Mucosa of descending colon (tissue), 3 donors: ENCODE results near the gene ATP2C2. TPM values are rescaled to one million over a fixed set of nuclear protein-coding genes. Genes with fewer than 3 reads are reported as not detected.
A peak's percentile ranks its signal among the peaks of the same experiment; 100 is the strongest.

Experiments
- ATAC-seq: fragments of 200-7000 bp; cut with Tn5 transposase; one replicate; pipeline ENCODE4 v1.9.1; 2020; ENCODE audit warnings: mild to moderate bottlenecking, moderate library complexity
- DNase-seq, 3 donors: peaks; one replicate each; pipeline ENCODE4 v3.0.0-alpha.2; 2020
- H3K36me3 ChIP-seq: fragments of 200-600 bp; one replicate; pipeline ENCODE4 v1.8.0; 2021; ENCODE audit warnings: low read depth, mild to moderate bottlenecking
- H3K4me1 ChIP-seq: fragments of 200-600 bp; one replicate; pipeline ENCODE4 v1.8.0; 2021; ENCODE audit warnings: low read depth, mild to moderate bottlenecking
- H3K4me3 ChIP-seq: fragments of 200-600 bp; one replicate; pipeline ENCODE4 v1.8.0; 2021; ENCODE audit warnings: mild to moderate bottlenecking
- H3K9me3 ChIP-seq: fragments of 200-600 bp; one replicate; pipeline ENCODE4 v1.8.0; 2021; ENCODE audit warnings: mild to moderate bottlenecking
- intact Hi-C, 2 donors: fragments of 100-400 bp; cut with DNase I in 1 of 2; cut with micrococcal nuclease in 1 of 2; formaldehyde crosslinking; loops; one replicate each; pipeline versions ENCODE4 v1.11.0 to v1.11.1; 2022; cut with DNase I, micrococcal nuclease
- total RNA-seq, 3 donors: library from RNA; stranded (reverse); fragmentation: NEBNext Ultra II Directional in 2 of 3; extraction: Animal tissue kit (Norgen Biotek cat#: 25700) in 2 of 3; gene quantifications; one replicate each; pipeline versions ENCODE4 v1.2.1 to v1.2.4, GENCODE V29; 2021 to 2023
- TF ChIP-seq, protein P1 (sequence below): fragments of 200-600 bp; IDR thresholded peaks from one replicate; pipeline ENCODE4 v1.8.0; 2022; ENCODE audit warnings: antibody characterized with exemption, mild to moderate bottlenecking
- donor health status: DM: no; HTN: no; CAD: no; lungs with moderate emphysema.
- donor health status: DM: no; HTN: no; CAD: no.
- donor health status: DM: no; HTN: yes; CAD: no.

ATP2C2 gene
- total RNA-seq, 3 donors from 2014 or later = 98.8 to 322 (median 159) TPM

- ATAC-seq (peak; percentile 61), DNase-seq (peak in 2 of 3 donors; percentile 55 to 68)
- intact Hi-C loops = no loop called here
- Histone ChIP-seq H3K9me3 (no peaks in the 10 kb centered on the region), H3K4me1 (peaks cover 33% of the 10 kb centered on the region), H3K4me3 (no peak overlapping the region), H3K36me3 (no peaks in the 10 kb centered on the region)
- TF ChIP-seq, protein P1, sequence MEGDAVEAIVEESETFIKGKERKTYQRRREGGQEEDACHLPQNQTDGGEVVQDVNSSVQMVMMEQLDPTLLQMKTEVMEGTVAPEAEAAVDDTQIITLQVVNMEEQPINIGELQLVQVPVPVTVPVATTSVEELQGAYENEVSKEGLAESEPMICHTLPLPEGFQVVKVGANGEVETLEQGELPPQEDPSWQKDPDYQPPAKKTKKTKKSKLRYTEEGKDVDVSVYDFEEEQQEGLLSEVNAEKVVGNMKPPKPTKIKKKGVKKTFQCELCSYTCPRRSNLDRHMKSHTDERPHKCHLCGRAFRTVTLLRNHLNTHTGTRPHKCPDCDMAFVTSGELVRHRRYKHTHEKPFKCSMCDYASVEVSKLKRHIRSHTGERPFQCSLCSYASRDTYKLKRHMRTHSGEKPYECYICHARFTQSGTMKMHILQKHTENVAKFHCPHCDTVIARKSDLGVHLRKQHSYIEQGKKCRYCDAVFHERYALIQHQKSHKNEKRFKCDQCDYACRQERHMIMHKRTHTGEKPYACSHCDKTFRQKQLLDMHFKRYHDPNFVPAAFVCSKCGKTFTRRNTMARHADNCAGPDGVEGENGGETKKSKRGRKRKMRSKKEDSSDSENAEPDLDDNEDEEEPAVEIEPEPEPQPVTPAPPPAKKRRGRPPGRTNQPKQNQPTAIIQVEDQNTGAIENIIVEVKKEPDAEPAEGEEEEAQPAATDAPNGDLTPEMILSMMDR = no peak
Measured at GRCh38 chr16:84351630-84352029, 16.7 kb upstream of the ATP2C2 start.

- TF ChIP-seq, protein P1 = no peak
- Histone ChIP-seq H3K4me3 (no peak overlapping the region), H3K4me1 (peaks cover 41% of the 10 kb centered on the region), H3K9me3 (no peaks in the 10 kb centered on the region), H3K36me3 (no peaks in the 10 kb centered on the region)
- ATAC-seq (no peak), DNase-seq (peak in 1 of 3 donors; percentile 22)
- intact Hi-C loops = no loop called here
Measured at GRCh38 chr16:84354306-84354705, 14.0 kb upstream of the ATP2C2 start.

DNA sequence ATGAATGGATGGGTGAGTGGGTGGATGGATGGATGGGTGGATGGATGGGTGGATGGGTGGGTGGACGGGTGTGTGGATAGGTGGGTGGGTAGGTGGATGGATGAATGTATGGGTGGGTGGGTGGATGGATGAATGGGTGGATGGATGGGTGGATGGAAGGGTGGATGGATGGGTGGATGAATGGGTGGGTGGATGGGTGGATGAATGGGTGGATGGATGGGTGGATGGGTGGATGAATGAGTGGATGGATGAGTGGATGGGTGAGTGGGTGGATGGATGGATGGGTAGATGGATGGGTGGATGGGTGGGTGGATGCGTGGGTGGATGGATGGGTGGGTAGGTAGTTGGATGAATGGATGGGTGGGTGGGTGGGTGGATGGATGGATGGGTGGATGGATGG is 13.2 kb upstream of the ATP2C2 start:
- ATAC-seq = no peak
- intact Hi-C loops = no loop called here

GRCh38 chr16:84356176-84356575 is 12.2 kb upstream of the ATP2C2 start:
- TF ChIP-seq, protein P1 = no peak
- DNase-seq (peak in 1 of 3 donors; percentile 22), ATAC-seq (no peak)
- Histone ChIP-seq H3K9me3 (no peaks in the 10 kb centered on the region), H3K36me3 (no peaks in the 10 kb centered on the region), H3K4me3 (no peak overlapping the region), H3K4me1 (peaks cover 35% of the 10 kb centered on the region)
- intact Hi-C loops = no loop called here

More for the DNA sequence above, 13.2 kb upstream of the ATP2C2 start:
- Histone ChIP-seq H3K4me3 (no peak overlapping the region), H3K4me1 (peaks cover 41% of the 10 kb centered on the region), H3K36me3 (no peaks in the 10 kb centered on the region), H3K9me3 (no peaks in the 10 kb centered on the region)
- TF ChIP-seq, protein P1 = no peak
- DNase-seq = no peak

DNA sequence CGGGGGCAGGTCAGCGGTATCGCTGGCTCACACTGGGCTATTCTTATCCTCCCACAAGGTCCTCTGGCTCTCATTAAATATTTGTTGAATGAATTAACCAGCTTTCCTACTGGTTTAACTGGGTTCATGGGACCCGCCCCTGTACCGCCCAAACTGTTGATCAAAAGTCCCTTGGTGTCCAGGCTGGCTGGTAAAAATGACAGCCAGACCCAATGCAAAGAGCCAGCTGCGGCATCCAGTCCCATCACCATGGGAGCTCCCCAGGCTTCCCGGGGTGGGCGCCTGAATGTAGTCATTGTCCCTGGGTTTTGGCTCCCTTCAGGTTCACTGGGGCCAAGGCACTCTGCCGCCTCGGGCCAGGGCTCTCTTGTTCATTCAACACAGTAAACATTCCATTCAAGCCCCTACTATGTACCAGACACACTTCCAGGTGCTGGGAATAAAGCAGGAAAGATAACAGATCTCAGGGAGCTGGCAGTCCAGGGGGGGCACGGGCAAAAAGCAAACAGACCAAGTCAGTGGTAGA is 11.7 kb upstream of the ATP2C2 start:
- DNase-seq = peak; percentile 3 to 59 (median 58)

More for the DNA sequence above, 11.7 kb upstream of the ATP2C2 start:
- Histone ChIP-seq H3K36me3 (no peaks in the 10 kb centered on the region), H3K4me1 (peaks cover 31% of the 10 kb centered on the region), H3K9me3 (no peaks in the 10 kb centered on the region), H3K4me3 (no peak overlapping the region)
- intact Hi-C loops = no loop called here
- TF ChIP-seq, protein P1 = no peak
- peak; percentile 51 for ATAC-seq
